AG09319 (cell line): ENCODE results near the gene JADE3.

Experiments
- DNase-seq: peaks from one replicate; pipeline ENCODE4 v3.0.0-alpha.2; 2010; ENCODE audit warnings: low read depth; ENCODE audit errors: extremely low read depth
- CTCF ChIP-seq: IDR thresholded peaks from 2 replicates; pipeline ENCODE4 v1.5.1; 2011; ENCODE audit warnings: low read depth, mild to moderate bottlenecking, inconsistent platforms, low read length, moderate library complexity

The JADE3 gene

GRCh38 chrX:47093860-47094259, 181.6 kb downstream of the JADE3 start:
- no peak for TF ChIP-seq CTCF
- no peak for DNase-seq

GRCh38 chrX:47097018-47097417, 184.8 kb downstream of the JADE3 start:
- DNase-seq: no peak
- no peak for TF ChIP-seq CTCF

- no peak for DNase-seq
- no peak for TF ChIP-seq CTCF
Measured at GRCh38 chrX:47098338-47099094, 186.3 kb downstream of the JADE3 start.

GRCh38 chrX:47101206-47101605, 189.0 kb downstream of the JADE3 start:
- no peak for DNase-seq
- TF ChIP-seq CTCF: no peak
